Natural killer cell (primary cell): ENCODE data around the gene MCM7. TPM values are rescaled to one million over a fixed set of nuclear protein-coding genes. Genes with fewer than 3 reads are reported as not detected.

ENCODE experiments used
- ATAC-seq, 3 donors: fragments of 150-1000 bp in 2 of 3; fragments of 200-7000 bp in 1 of 3; cut with Tn5 transposase; 1 replicate in 1 of 3; 2 replicates in 2 of 3; pipeline ENCODE4 v1.10.0; 2021; ENCODE audit warnings: mild to moderate bottlenecking in 2 of 3, moderate library complexity in 2 of 3
- DNase-seq, 2 donors: peaks; one replicate each; pipeline versions ENCODE4 v3.0.0 to v3.0.0-alpha.2; 2013 to 2021; ENCODE audit warnings: mixed read lengths in 1 of 2
- H3K27ac ChIP-seq: one replicate; pipeline ENCODE4 v1.5.1; 2013; ENCODE audit warnings: mild to moderate bottlenecking, low read length
- H3K27me3 ChIP-seq: one replicate; pipeline ENCODE4 v1.6.1; 2013; ENCODE audit warnings: low read length; ENCODE audit not compliant: control insufficient read depth, insufficient read depth
- H3K36me3 ChIP-seq: one replicate; pipeline ENCODE4 v1.6.1; 2013; ENCODE audit warnings: low read length; ENCODE audit not compliant: control insufficient read depth, insufficient read depth
- H3K4me1 ChIP-seq: one replicate; pipeline ENCODE4 v1.6.1; 2013; ENCODE audit warnings: low read length; ENCODE audit not compliant: control insufficient read depth, insufficient read depth
- H3K4me3 ChIP-seq: one replicate; pipeline ENCODE4 v1.5.1; 2013; ENCODE audit warnings: low read length
- H3K9me3 ChIP-seq: one replicate; pipeline ENCODE4 v1.6.1; 2013; ENCODE audit warnings: low read length; ENCODE audit not compliant: control insufficient read depth, insufficient read depth
- H3K27ac Mint-ChIP-seq, 2 donors: one replicate each; pipeline ENCODE4 v1.8.0; 2022; ENCODE audit warnings: mild to moderate bottlenecking in 2 of 2, mixed read lengths in 2 of 2, moderate library complexity in 1 of 2
- H3K27me3 Mint-ChIP-seq, 2 donors: one replicate each; pipeline ENCODE4 v1.8.0; 2022; ENCODE audit warnings: low read depth in 2 of 2, mixed read lengths in 2 of 2
- H3K36me3 Mint-ChIP-seq: one replicate; pipeline ENCODE4 v1.8.0; 2022; ENCODE audit warnings: mixed read lengths
- H3K4me1 Mint-ChIP-seq, 2 donors: one replicate each; pipeline ENCODE4 v1.8.0; 2022; ENCODE audit warnings: mixed read lengths in 2 of 2
- H3K4me3 Mint-ChIP-seq: one replicate; pipeline ENCODE4 v1.8.0; 2022; ENCODE audit warnings: mild to moderate bottlenecking, moderate library complexity, mixed read lengths
- H3K9me3 Mint-ChIP-seq, 2 donors: one replicate each; pipeline ENCODE4 v1.8.0; 2022; ENCODE audit warnings: mixed read lengths in 2 of 2
- WGBS: methylation state at CpG from one replicate; pipeline ENCODE4 v1.1.7; 2013; ENCODE audit warnings: missing lambda C conversion rate; ENCODE audit not compliant: insufficient coverage; 5-methylcytosine and 5-hydroxymethylcytosine counted together
- intact Hi-C: fragments of 100-400 bp; cut with micrococcal nuclease; formaldehyde crosslinking; loops from one replicate; pipeline ENCODE4 v1.14.2; 2022
- total RNA-seq, 4 donors: library from RNA; stranded (reverse); fragments of 120-200 nt in 1 of 4; gene quantifications; one replicate each; pipeline versions ENCODE4 v1.2.3 to v1.2.4, GENCODE V29; 2013 to 2022
- TF ChIP-seq, protein P1 (sequence below): fragments of 200-600 bp; IDR thresholded peaks from one replicate; pipeline ENCODE4 v1.8.0; 2022; ENCODE audit warnings: antibody characterized with exemption

Gene MCM7
- total RNA-seq, 3 donors from 2014 or later (not counting 1 experiment from before 2014, with no cell fraction given) = 112 to 214 (median 137) TPM

DNA sequence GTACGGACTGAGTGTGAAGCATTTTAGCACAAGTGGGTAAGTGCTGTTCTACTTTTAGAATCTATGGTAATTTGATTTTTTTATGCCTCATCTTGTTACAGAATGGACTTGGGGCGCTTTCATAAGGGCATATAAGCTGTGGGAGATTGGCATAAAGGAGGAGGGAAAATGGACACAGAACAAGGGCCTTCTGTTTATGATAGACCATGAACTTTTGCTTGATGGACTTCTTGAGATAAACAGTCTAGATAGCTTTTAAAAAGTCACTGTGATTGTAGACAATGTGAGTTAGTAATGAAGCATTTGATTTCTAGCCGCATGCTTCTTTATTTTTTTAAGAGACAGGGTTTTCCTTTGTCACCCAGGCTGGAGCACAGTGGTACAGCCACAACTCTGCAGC lies 49.6 kb downstream of the MCM7 start:
- no peaks in the 10 kb centered on the region for H3K27me3 ChIP-seq
- TF ChIP-seq, protein P1, sequence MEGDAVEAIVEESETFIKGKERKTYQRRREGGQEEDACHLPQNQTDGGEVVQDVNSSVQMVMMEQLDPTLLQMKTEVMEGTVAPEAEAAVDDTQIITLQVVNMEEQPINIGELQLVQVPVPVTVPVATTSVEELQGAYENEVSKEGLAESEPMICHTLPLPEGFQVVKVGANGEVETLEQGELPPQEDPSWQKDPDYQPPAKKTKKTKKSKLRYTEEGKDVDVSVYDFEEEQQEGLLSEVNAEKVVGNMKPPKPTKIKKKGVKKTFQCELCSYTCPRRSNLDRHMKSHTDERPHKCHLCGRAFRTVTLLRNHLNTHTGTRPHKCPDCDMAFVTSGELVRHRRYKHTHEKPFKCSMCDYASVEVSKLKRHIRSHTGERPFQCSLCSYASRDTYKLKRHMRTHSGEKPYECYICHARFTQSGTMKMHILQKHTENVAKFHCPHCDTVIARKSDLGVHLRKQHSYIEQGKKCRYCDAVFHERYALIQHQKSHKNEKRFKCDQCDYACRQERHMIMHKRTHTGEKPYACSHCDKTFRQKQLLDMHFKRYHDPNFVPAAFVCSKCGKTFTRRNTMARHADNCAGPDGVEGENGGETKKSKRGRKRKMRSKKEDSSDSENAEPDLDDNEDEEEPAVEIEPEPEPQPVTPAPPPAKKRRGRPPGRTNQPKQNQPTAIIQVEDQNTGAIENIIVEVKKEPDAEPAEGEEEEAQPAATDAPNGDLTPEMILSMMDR = no peak
- WGBS = 97% methylated on average over 3 of the region's 3 CpGs
- Mint-ChIP-seq H3K27me3 (no peaks in the 10 kb centered on the region), H3K4me3 (peak overlapping the region; percentile 77), H3K9me3 (no peaks in the 10 kb centered on the region), H3K4me1 (peaks cover 10 to 15% of the 10 kb centered on the region in 2 donors), H3K36me3 (no peaks in the 10 kb centered on the region), H3K27ac (peak overlapping the region; percentile 20 to 53)
- no peak overlapping the region for H3K27ac ChIP-seq
- H3K36me3 ChIP-seq = no peaks in the 10 kb centered on the region
- intact Hi-C loops = loop anchor here (10.0 kb wide), 1 partner anchor 137 kb away; the partner anchor contains the start of gene TRIM4
- DNase-seq = no peak
- no peaks in the 10 kb centered on the region for H3K9me3 ChIP-seq
- ATAC-seq = no peak
- no peak overlapping the region for H3K4me3 ChIP-seq
- H3K4me1 ChIP-seq = peaks cover 13% of the 10 kb centered on the region

DNA sequence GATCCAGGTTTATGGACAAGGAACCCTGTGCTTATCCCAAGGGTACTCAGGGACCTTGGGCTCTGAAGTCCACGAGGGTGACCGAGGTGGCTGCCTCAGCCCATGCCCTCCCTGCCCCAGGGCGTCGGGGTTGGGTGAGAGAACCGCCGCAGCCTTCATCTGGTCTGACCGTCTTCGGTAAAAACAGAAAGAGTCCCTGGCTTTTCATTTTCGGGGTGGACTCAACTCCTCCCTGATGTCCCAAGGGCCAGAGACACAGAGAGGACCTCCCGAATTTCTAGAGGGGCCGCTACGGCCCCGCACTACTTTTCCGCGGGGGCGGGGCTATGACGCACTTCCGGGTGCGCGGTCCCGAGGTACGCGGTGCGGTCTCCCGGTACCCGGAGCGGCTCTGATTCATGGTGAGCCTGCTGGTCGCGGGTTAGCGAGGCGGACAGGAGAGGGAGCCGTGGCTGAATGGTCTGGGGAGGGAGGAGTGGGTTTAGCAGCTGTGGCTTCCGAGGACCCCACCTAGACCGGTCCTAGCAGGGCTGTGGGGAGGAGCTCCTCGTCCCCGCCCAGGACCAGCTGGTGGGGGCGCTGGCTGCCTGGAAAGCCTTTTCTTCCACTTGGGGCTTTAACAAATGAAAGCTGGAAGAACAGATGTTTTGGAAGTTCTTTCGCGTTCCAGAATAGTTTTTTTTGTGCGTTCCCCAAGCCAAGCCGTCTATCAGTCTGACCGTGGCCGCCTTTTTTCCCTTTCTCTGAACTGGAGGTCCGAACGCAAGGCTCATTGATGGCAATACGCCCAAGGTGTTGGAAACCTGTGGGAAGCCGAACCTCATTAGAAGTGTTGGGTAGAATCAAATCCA lies 51.5 kb downstream of the MCM7 start, which contains the start of gene ZSCAN21:
ZSCAN21 (plus strand) TSS at position 334 of the 851 bp plus-strand sequence. CDS start 7,233 bp downstream, outside the sequence.
- ATAC-seq (peak; percentile 89 to 93 (median 90)), DNase-seq (peak; percentile 86 to 89)
- Histone ChIP-seq H3K9me3 (no peaks in the 10 kb centered on the region), H3K27ac (peak within 1 kb of the TSS; percentile 82), H3K27me3 (no peaks in the 10 kb centered on the region), H3K4me3 (peak within 1 kb of the TSS; percentile 84), H3K36me3 (no peaks in the 10 kb centered on the region), H3K4me1 (peaks cover 17% of the 10 kb centered on the region)
- Mint-ChIP-seq H3K27me3 (no peaks in the 10 kb centered on the region), H3K36me3 (no peaks in the 10 kb centered on the region), H3K27ac (peak within 1 kb of the TSS; percentile 89 to 92), H3K9me3 (no peaks in the 10 kb centered on the region), H3K4me3 (peak within 1 kb of the TSS; percentile 91), H3K4me1 (peaks cover 13 to 18% of the 10 kb centered on the region in 2 donors)
- WGBS = under 1% methylated on average over 44 of the region's 47 CpGs
- TF ChIP-seq, protein P1 = peak; percentile 12
- intact Hi-C loops = loop anchor here (1.0 to 10.0 kb wide), 3 partner anchors 33 to 135 kb away; partner anchors contain the start of genes TRIM4 and ZNF3

DNA sequence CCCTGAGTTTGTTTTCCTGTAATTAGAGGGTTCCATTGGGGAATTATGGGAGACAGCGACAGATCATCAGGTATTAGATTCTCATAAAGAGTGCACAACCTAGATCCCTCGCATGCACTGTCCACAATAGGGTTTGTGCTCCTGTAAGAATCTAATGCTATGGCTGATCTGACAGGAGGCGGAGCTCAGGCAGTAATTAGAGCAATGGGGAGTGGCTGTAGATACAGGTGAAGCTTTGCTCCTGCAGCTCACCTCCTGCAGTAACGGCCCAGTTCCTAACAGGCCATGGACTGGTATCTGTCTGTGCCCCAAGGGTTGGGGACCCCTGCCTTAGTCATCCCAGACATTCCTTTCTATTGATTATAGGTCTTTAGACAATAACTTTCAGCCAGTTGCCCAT lies 52.5 kb downstream of the MCM7 start:
- no peaks in the 10 kb centered on the region for H3K9me3 ChIP-seq
- Mint-ChIP-seq H3K27ac (peak overlapping the region; percentile 89 to 92), H3K27me3 (no peaks in the 10 kb centered on the region), H3K36me3 (no peaks in the 10 kb centered on the region), H3K9me3 (no peaks in the 10 kb centered on the region), H3K4me1 (peaks cover 15 to 20% of the 10 kb centered on the region in 2 donors), H3K4me3 (peak overlapping the region; percentile 55)
- H3K4me3 ChIP-seq = no peak overlapping the region
- intact Hi-C loops = loop anchor here (1.0 to 5.0 kb wide), 2 partner anchors 34 to 52 kb away; partner anchors contain the start of gene ZNF3
- DNase-seq = no peak
- WGBS = 97% methylated on average over 4 of the region's 4 CpGs
- no peaks in the 10 kb centered on the region for H3K27me3 ChIP-seq
- TF ChIP-seq, protein P1 = no peak
- H3K4me1 ChIP-seq = peaks cover 17% of the 10 kb centered on the region
- H3K27ac ChIP-seq = no peak overlapping the region
- ATAC-seq = no peak
- H3K36me3 ChIP-seq = no peaks in the 10 kb centered on the region
